ENCODE measurements around the gene POR. TPM values are rescaled to one million over a fixed set of nuclear protein-coding genes. Genes with fewer than 3 reads are reported as not detected.

The POR gene
- total and polyA plus RNA-seq, 2 experiments from 2014 or later: 106 to 220 TPM

GRCh38 chr7:75989500-75990388 is 74.8 kb downstream of the POR start:
- TF ChIP-seq EZH2 (IDR thresholded peaks at IDR 0.05; ENCODE audit: borderline replicate concordance) (no peak), EZH2phosphoT487 (IDR thresholded peaks at IDR 0.05; ENCODE audit: low read depth, severe bottlenecking, unreplicated experiment) (no peak), CTCF (IDR thresholded peaks at IDR 0.05; ENCODE audit: poor library complexity) (no peak)
- H3K9me3 ChIP-seq (ENCODE audit: low read depth): no peaks in the 10 kb centered on the region
- no peak overlapping the region for H3K4me2 ChIP-seq
- H3K27me3 ChIP-seq: no peaks in the 10 kb centered on the region
- no peaks in the 10 kb centered on the region for H3K79me2 ChIP-seq
- H2AFZ ChIP-seq: no peak overlapping the region
- no peaks in the 10 kb centered on the region for H3K36me3 ChIP-seq (replicated peaks; ENCODE audit: insufficient read depth, low read depth)
- H3K27ac ChIP-seq: no peak overlapping the region
- peaks cover 8% of the 10 kb centered on the region for H3K4me1 ChIP-seq (ENCODE audit: insufficient read depth)
- WGBS (ENCODE audit: low lambda C conversion rate, missing lambda C conversion rate): 79% methylated on average over 17 of the region's 21 CpGs
- H4K20me1 ChIP-seq (ENCODE audit: insufficient read depth, poor library complexity, severe bottlenecking): no peaks in the 10 kb centered on the region
- no peak for DNase-seq (ENCODE audit: low spot score)
- no peak overlapping the region for H3K4me3 ChIP-seq
- H3K9me2 ChIP-seq (replicated peaks; ENCODE audit: insufficient read depth): no peaks in the 10 kb centered on the region

GRCh38 chr7:75991531-75992082 is 76.7 kb downstream of the POR start:
- H3K79me2 ChIP-seq: no peaks in the 10 kb centered on the region
- WGBS (ENCODE audit: low lambda C conversion rate, missing lambda C conversion rate): 98% methylated on average over 9 of the region's 9 CpGs
- H4K20me1 ChIP-seq (ENCODE audit: insufficient read depth, poor library complexity, severe bottlenecking): no peaks in the 10 kb centered on the region
- no peak overlapping the region for H3K4me3 ChIP-seq
- no peaks in the 10 kb centered on the region for H3K9me2 ChIP-seq (replicated peaks; ENCODE audit: insufficient read depth)
- no peaks in the 10 kb centered on the region for H3K9me3 ChIP-seq (ENCODE audit: low read depth)
- TF ChIP-seq EZH2phosphoT487 (IDR thresholded peaks at IDR 0.05; ENCODE audit: low read depth, severe bottlenecking, unreplicated experiment) (no peak), EZH2 (IDR thresholded peaks at IDR 0.05; ENCODE audit: borderline replicate concordance) (no peak), CTCF (IDR thresholded peaks at IDR 0.05; ENCODE audit: poor library complexity) (no peak)
- no peaks in the 10 kb centered on the region for H3K36me3 ChIP-seq (replicated peaks; ENCODE audit: insufficient read depth, low read depth)
- H3K27me3 ChIP-seq: no peaks in the 10 kb centered on the region
- no peak overlapping the region for H3K27ac ChIP-seq
- H2AFZ ChIP-seq: no peak overlapping the region
- H3K4me1 ChIP-seq (ENCODE audit: insufficient read depth): peaks cover 8% of the 10 kb centered on the region
- no peak for DNase-seq (ENCODE audit: low spot score)
- peak overlapping the region; percentile 33 for H3K4me2 ChIP-seq

GRCh38 chr7:75992083-75992755 is 77.3 kb downstream of the POR start:
- H4K20me1 ChIP-seq (ENCODE audit: insufficient read depth, poor library complexity, severe bottlenecking): no peaks in the 10 kb centered on the region
- H3K27me3 ChIP-seq: no peaks in the 10 kb centered on the region
- no peaks in the 10 kb centered on the region for H3K9me2 ChIP-seq (replicated peaks; ENCODE audit: insufficient read depth)
- no peak overlapping the region for H3K4me3 ChIP-seq
- no peak overlapping the region for H3K27ac ChIP-seq
- WGBS (ENCODE audit: low lambda C conversion rate, missing lambda C conversion rate): 92% methylated on average over 17 of the region's 20 CpGs
- no peaks in the 10 kb centered on the region for H3K9me3 ChIP-seq (ENCODE audit: low read depth)
- TF ChIP-seq EZH2phosphoT487 (IDR thresholded peaks at IDR 0.05; ENCODE audit: low read depth, severe bottlenecking, unreplicated experiment): no peak
- no peak overlapping the region for H3K4me2 ChIP-seq
- no peaks in the 10 kb centered on the region for H3K79me2 ChIP-seq
- H3K4me1 ChIP-seq (ENCODE audit: insufficient read depth): peaks cover 8% of the 10 kb centered on the region
- no peak overlapping the region for H2AFZ ChIP-seq
- no peaks in the 10 kb centered on the region for H3K36me3 ChIP-seq (replicated peaks; ENCODE audit: insufficient read depth, low read depth)
- no peak for DNase-seq (ENCODE audit: low spot score)
